CD4-positive, alpha-beta T cell treated with Interleukin-15 for 4 hours (primary cell): Measurements from ENCODE around the gene BRCC3.

Experiments
- DNase-seq: peaks from one replicate; pipeline ENCODE4 v3.0.0-alpha.2; 2020; ENCODE audit warnings: low spot score

BRCC3 gene

GRCh38 chrX:155070975-155071693 lies at the start of gene BRCC3, which contains the start of the genes CMC4 and MTCP1:
Gene BRCC3, plus strand, starts transcription at chrX:155071508. Its CDS starts 20 bp downstream, at chrX:155071528.
Gene CMC4, minus strand, starts transcription at chrX:155071136. Its CDS starts 7,113 bp downstream, at chrX:155064023.
Gene MTCP1, minus strand, starts transcription at chrX:155071136. Its CDS starts 5,126 bp downstream, at chrX:155066010.
- peak; percentile 72 for DNase-seq

GRCh38 chrX:155022585-155022984 lies 48.7 kb upstream of the BRCC3 start, which contains the start of gene F8:
Gene F8, minus strand, starts transcription at chrX:155022723. Its CDS starts 171 bp downstream, at chrX:155022552.
- DNase-seq = no peak

- DNase-seq = no peak
Measured at GRCh38 chrX:155023907-155024833, 47.1 kb upstream of the BRCC3 start.

GRCh38 chrX:155026420-155026726 lies 44.9 kb upstream of the BRCC3 start:
- DNase-seq = no peak

GRCh38 chrX:155026727-155027508 lies 44.4 kb upstream of the BRCC3 start, which contains the start of gene FUNDC2:
Gene FUNDC2, plus strand, starts transcription at chrX:155026844. Its CDS starts 95 bp downstream, at chrX:155026939.
- DNase-seq = peak; percentile 95

- no peak for DNase-seq
Measured at GRCh38 chrX:155027509-155028066, 43.7 kb upstream of the BRCC3 start.

GRCh38 chrX:155028129-155028528 lies 43.2 kb upstream of the BRCC3 start:
- DNase-seq = no peak

GRCh38 chrX:155028877-155029291 lies 42.4 kb upstream of the BRCC3 start:
- no peak for DNase-seq

GRCh38 chrX:155031657-155032056 lies 39.7 kb upstream of the BRCC3 start:
- DNase-seq = no peak

GRCh38 chrX:155035688-155036087 lies 35.6 kb upstream of the BRCC3 start:
- DNase-seq = no peak

GRCh38 chrX:155046129-155046810 lies 25.0 kb upstream of the BRCC3 start:
- DNase-seq = no peak

GRCh38 chrX:155046811-155047528 lies 24.3 kb upstream of the BRCC3 start:
- DNase-seq = no peak

GRCh38 chrX:155048977-155049619 lies 22.2 kb upstream of the BRCC3 start:
- peak; percentile 43 for DNase-seq

GRCh38 chrX:155052738-155053498 lies 18.4 kb upstream of the BRCC3 start:
- DNase-seq = no peak

GRCh38 chrX:155053656-155054055 lies 17.7 kb upstream of the BRCC3 start:
- DNase-seq = no peak

GRCh38 chrX:155054255-155054654 lies 17.1 kb upstream of the BRCC3 start:
- DNase-seq = no peak

GRCh38 chrX:155055494-155055893 lies 15.8 kb upstream of the BRCC3 start:
- no peak for DNase-seq

- DNase-seq = peak; percentile 33
Measured at GRCh38 chrX:155056471-155056870, 14.8 kb upstream of the BRCC3 start.
